Measurements from ENCODE around the gene BRCA2.

- TF ChIP-seq EZH2 (IDR thresholded peaks at IDR 0.05; ENCODE audit: borderline replicate concordance, insufficient read depth, low read depth, low read length, poor library complexity, severe bottlenecking) = no peak
- no peak for TF ChIP-seq CTCF (IDR thresholded peaks at IDR 0.05)
These were observed 47.3 kb downstream of the BRCA2 start for GRCh38 chr13:32362574-32362973.

Measured in B cell (primary cell).